HCT116 (cell line): Measurements from ENCODE around the gene NAB1. TPM values are rescaled to one million over a fixed set of nuclear protein-coding genes. Genes with fewer than 3 reads are reported as not detected.

Source experiments
- ATAC-seq: fragments of 200-7000 bp; cut with Tn5 transposase; 2 replicates; pipeline ENCODE4 v1.9.1; 2020; ENCODE audit warnings: mild to moderate bottlenecking, moderate library complexity
- BruUV-seq: library from RNA; stranded (reverse); fragments of 400-500 nt; replicated peaks from 2 replicates; lab custom pipeline; 2021; lab: Mats Ljungman, UMichigan
- CTCF ChIA-PET: fragments of 300-600 bp; sonication (Branson Sonifier 250); formaldehyde crosslinking; loops from one replicate; lab custom pipeline; 2021; ENCODE audit warnings: antibody characterized with exemption; lab: Charles Lee
- POLR2A ChIA-PET: fragments of 300-600, 350-600 bp; sonication (Branson Sonifier 250); formaldehyde crosslinking; loops from one replicate; lab custom pipeline; 2021; ENCODE audit warnings: antibody characterized with exemption; lab: Charles Lee
- RAD21 ChIA-PET, 2 experiments: fragments of 300-600 bp; sonication (Branson Sonifier 250); formaldehyde crosslinking; loops; one replicate each; lab custom pipeline; 2023; ENCODE audit warnings: low total read pairs in 2 of 2; ENCODE audit not compliant: uncharacterized antibody in 2 of 2, unreplicated experiment in 2 of 2, low non-redundant PET in 1 of 2; lab: Charles Lee
- DNase-seq: peaks from one replicate; pipeline ENCODE4 v3.0.0-alpha.2; 2010; ENCODE audit warnings: low read depth, low spot score
- H2AFZ ChIP-seq: fragments of 200-600 bp; shearing (Covaris generic), sonication (generic); 2 replicates; pipeline ENCODE4 v1.6.1; 2017; ENCODE audit warnings: low read depth, mixed run types, mixed read lengths, antibody characterized with exemption, low read length; ENCODE audit not compliant: poor library complexity, severe bottlenecking
- H3K27ac ChIP-seq: 2 replicates; pipeline ENCODE4 v1.5.1; 2012; ENCODE audit warnings: low read depth, low read length
- H3K27me3 ChIP-seq: fragments of 200-600 bp; sonication (generic); 2 replicates; pipeline ENCODE4 v1.6.1; 2016; ENCODE audit warnings: mixed run types, low read length, mixed read lengths; ENCODE audit not compliant: insufficient read depth
- H3K36me3 ChIP-seq, 2 experiments: fragments of 200-500 bp in 1 of 2; fragments of 200-600 bp in 1 of 2; sonication (Bioruptor generic) in 1 of 2; sonication (generic) in 1 of 2; 2 replicates each; pipeline versions ENCODE4 v1.5.1 to v1.6.1; 2014 to 2016; ENCODE audit warnings: low read length in 2 of 2, inconsistent platforms in 1 of 2, mixed read lengths in 1 of 2, mixed run types in 1 of 2; ENCODE audit not compliant: insufficient read depth in 2 of 2, control insufficient read depth in 1 of 2
- H3K4me1 ChIP-seq, 2 experiments: fragments of 200-600 bp in 1 of 2; sonication (generic) in 1 of 2; 2 replicates each; pipeline versions ENCODE4 v1.5.1 to v1.6.1; 2012 to 2017; ENCODE audit warnings: low read length in 2 of 2, inconsistent platforms in 1 of 2, mild to moderate bottlenecking in 1 of 2, mixed read lengths in 1 of 2, mixed run types in 1 of 2, moderate library complexity in 1 of 2; ENCODE audit not compliant: insufficient read depth in 2 of 2, control insufficient read depth in 1 of 2
- H3K4me2 ChIP-seq: fragments of 200-600 bp; sonication (generic); 2 replicates; pipeline ENCODE4 v1.6.1; 2017; ENCODE audit warnings: mixed run types, low read length, mixed read lengths
- H3K4me3 ChIP-seq, 2 experiments: fragments of 200-600 bp in 1 of 2; sonication (generic) in 1 of 2; replicated peaks in 1 of 2; 2 replicates each; pipeline ENCODE4 v1.5.1; 2011 to 2016; ENCODE audit warnings: low read length in 2 of 2, control low read depth in 1 of 2, low read depth in 1 of 2, mild to moderate bottlenecking in 1 of 2, mixed read lengths in 1 of 2, mixed run types in 1 of 2
- H3K79me2 ChIP-seq: fragments of 200-600 bp; sonication (generic); 2 replicates; pipeline ENCODE4 v1.6.1; 2017; ENCODE audit warnings: mild to moderate bottlenecking, mixed run types, low read length, moderate library complexity, mixed read lengths; ENCODE audit not compliant: insufficient read depth
- H3K9ac ChIP-seq: fragments of 200-600 bp; sonication (generic); 2 replicates; pipeline ENCODE4 v1.6.1; 2016; ENCODE audit warnings: low read length, mixed read lengths
- H3K9me2 ChIP-seq: fragments of 200-600 bp; sonication (generic), shearing (Covaris generic); 2 replicates; pipeline ENCODE4 v1.6.1; 2017; ENCODE audit warnings: mixed run types, mild to moderate bottlenecking, moderate library complexity; ENCODE audit not compliant: insufficient read depth
- H3K9me3 ChIP-seq, 2 experiments: fragments of 200-500 bp in 1 of 2; fragments of 200-600 bp in 1 of 2; sonication (Bioruptor generic) in 1 of 2; sonication (generic) in 1 of 2; 2 replicates each; pipeline ENCODE4 v1.6.1; 2014 to 2017; ENCODE audit warnings: low read length in 2 of 2, mixed read lengths in 2 of 2, inconsistent platforms in 1 of 2, low read depth in 1 of 2, mild to moderate bottlenecking in 1 of 2, mixed run types in 1 of 2, moderate library complexity in 1 of 2; ENCODE audit not compliant: control insufficient read depth in 1 of 2, insufficient read depth in 1 of 2
- H4K20me1 ChIP-seq: fragments of 200-600 bp; sonication (generic), shearing (Covaris generic); 2 replicates; pipeline ENCODE4 v1.6.1; 2017; ENCODE audit warnings: mixed run types, mild to moderate bottlenecking, moderate library complexity; ENCODE audit not compliant: insufficient read depth
- CBX3 ChIP-seq: IDR thresholded peaks from 2 replicates; pipeline ENCODE4 v1.6.1; 2012; ENCODE audit warnings: low read depth
- CEBPB ChIP-seq: IDR thresholded peaks from 2 replicates; pipeline ENCODE4 v1.6.1; 2012; ENCODE audit warnings: low read depth
- CTCF ChIP-seq, 3 experiments: fragments of 200-600 bp in 1 of 3; sonication (generic) in 1 of 3; IDR thresholded peaks in 2 of 3; conservative IDR thresholded peaks in 1 of 3; 2 replicates each; pipeline ENCODE4 v1.5.1; 2012 to 2017; ENCODE audit warnings: low read depth in 2 of 3, low read length in 2 of 3, antibody characterized with exemption in 1 of 3, borderline replicate concordance in 1 of 3, control low read depth in 1 of 3, mild to moderate bottlenecking in 1 of 3, mixed read lengths in 1 of 3, mixed run types in 1 of 3, moderate library complexity in 1 of 3; ENCODE audit not compliant: insufficient read depth in 1 of 3
- ELF1 ChIP-seq: IDR thresholded peaks from 2 replicates; pipeline ENCODE4 v1.6.1; 2012; ENCODE audit warnings: low read depth, borderline replicate concordance
- EZH2phosphoT487 ChIP-seq: fragments of 200-600 bp; IDR thresholded peaks from 2 replicates; pipeline ENCODE4 v1.6.1; 2018; ENCODE audit warnings: antibody characterized with exemption, borderline replicate concordance
- FOSL1 ChIP-seq: IDR thresholded peaks from 2 replicates; pipeline ENCODE4 v1.6.1; 2012; ENCODE audit warnings: low read depth
- JUND ChIP-seq: IDR thresholded peaks from 2 replicates; pipeline ENCODE4 v1.6.1; 2012
- MAX ChIP-seq: IDR thresholded peaks from 2 replicates; pipeline ENCODE4 v1.6.1; 2012
- POLR2A ChIP-seq: IDR thresholded peaks from 2 replicates; pipeline ENCODE4 v1.7.0; 2011; ENCODE audit warnings: borderline replicate concordance; ENCODE audit not compliant: insufficient read depth, insufficient read length; ENCODE audit errors: extremely low read depth
- POLR2AphosphoS5 ChIP-seq: IDR thresholded peaks from 2 replicates; pipeline ENCODE4 v1.6.1; 2011; ENCODE audit warnings: mild to moderate bottlenecking, low read depth, low read length, moderate library complexity
- RAD21 ChIP-seq: IDR thresholded peaks from 2 replicates; pipeline ENCODE4 v1.6.1; 2012; ENCODE audit warnings: low read depth, mild to moderate bottlenecking
- REST ChIP-seq: IDR thresholded peaks from 2 replicates; pipeline ENCODE4 v1.6.1; 2012; ENCODE audit warnings: low read depth
- SIN3A ChIP-seq: IDR thresholded peaks from 2 replicates; pipeline ENCODE4 v1.6.1; 2012; ENCODE audit warnings: low read depth
- SP1 ChIP-seq: IDR thresholded peaks from 2 replicates; pipeline ENCODE4 v1.6.1; 2012; ENCODE audit warnings: low read depth
- SRF ChIP-seq: IDR thresholded peaks from 2 replicates; pipeline ENCODE4 v1.6.1; 2012; ENCODE audit warnings: low read depth
- TCF7L2 ChIP-seq: IDR thresholded peaks from 2 replicates; pipeline ENCODE4 v1.7.0; 2011; ENCODE audit warnings: borderline replicate concordance, inconsistent platforms; ENCODE audit not compliant: insufficient read depth, insufficient read length; ENCODE audit errors: extremely low read depth
- YY1 ChIP-seq: IDR thresholded peaks from 2 replicates; pipeline ENCODE4 v1.6.1; 2011; ENCODE audit warnings: low read length, low read depth, moderate library complexity, mild to moderate bottlenecking; ENCODE audit not compliant: insufficient replicate concordance; ENCODE audit errors: extremely low read depth
- ZFX ChIP-seq: fragments of 450-650 bp; IDR thresholded peaks from 2 replicates; pipeline ENCODE4 v1.6.1; 2017
- intact Hi-C: fragments of 100-400 bp; cut with micrococcal nuclease; formaldehyde crosslinking; loops from 2 replicates; pipeline ENCODE4 v1.10.0; 2022
- total RNA-seq: library from RNA; stranded (reverse); gene quantifications from one replicate; pipeline ENCODE4 v1.2.1, GENCODE V29; 2021; ENCODE audit not compliant: unreplicated experiment

NAB1 gene
- total RNA-seq, 1 experiment from 2014 or later: 43.8 TPM

GRCh38 chr2:190722061-190722759, 73.3 kb downstream of the NAB1 start:
- Histone ChIP-seq H3K9ac (no peak overlapping the region), H3K9me2 (no peaks in the 10 kb centered on the region), H3K27ac (no peak overlapping the region), H3K27me3 (no peaks in the 10 kb centered on the region), H3K4me1 (peaks cover 12 to 43% of the 10 kb centered on the region in 2 experiments), H3K9me3 (no peaks in the 10 kb centered on the region), H3K79me2 (no peaks in the 10 kb centered on the region), H3K4me2 (peak overlapping the region; percentile 31), H2AFZ (no peak overlapping the region), H4K20me1 (no peaks in the 10 kb centered on the region), H3K4me3 (no peak overlapping the region), H3K36me3 (no peaks in the 10 kb centered on the region)
- ATAC-seq (no peak), DNase-seq (no peak)
- ChIA-PET POLR2A (no interaction called here), CTCF (no interaction called here), RAD21 (no interaction called here)
- TF ChIP-seq POLR2A (no peak), REST (no peak), TCF7L2 (no peak), RAD21 (no peak), ZFX (no peak), SIN3A (no peak), ELF1 (no peak), SP1 (no peak), MAX (no peak), POLR2AphosphoS5 (no peak), CBX3 (no peak), CTCF (IDR thresholded peaks at IDR 0.05 in 2 of 3, conservative IDR thresholded peaks at IDR 0.05 in 1 of 3; ENCODE audit: borderline replicate concordance in 1 of 3, insufficient read depth in 1 of 3, low read depth in 2 of 3, low read length in 2 of 3) (no peak), SRF (no peak), EZH2phosphoT487 (no peak), FOSL1 (no peak), YY1 (no peak), JUND (no peak), CEBPB (no peak)
- intact Hi-C loops: no loop called here
- BruUV-seq: no TSS peak
